ENCODE data around the gene PIM1.
A peak's percentile ranks its signal among the peaks of the same experiment; 100 is the strongest.

The PIM1 gene

GRCh38 chr6:37218511-37218910, 48.6 kb downstream of the PIM1 start:
- no peak for DNase-seq (ENCODE audit: extremely low read depth in 1 of 2, low read depth in 1 of 2)

- no peak for DNase-seq (ENCODE audit: extremely low read depth in 1 of 2, low read depth in 1 of 2)
Observed at GRCh38 chr6:37221585-37222124, 51.7 kb downstream of the PIM1 start.

- peak in 1 of 2 donors; percentile 73 for DNase-seq (ENCODE audit: extremely low read depth in 1 of 2, low read depth in 1 of 2)
Observed at GRCh38 chr6:37222125-37222967, 52.4 kb downstream of the PIM1 start.

DNA sequence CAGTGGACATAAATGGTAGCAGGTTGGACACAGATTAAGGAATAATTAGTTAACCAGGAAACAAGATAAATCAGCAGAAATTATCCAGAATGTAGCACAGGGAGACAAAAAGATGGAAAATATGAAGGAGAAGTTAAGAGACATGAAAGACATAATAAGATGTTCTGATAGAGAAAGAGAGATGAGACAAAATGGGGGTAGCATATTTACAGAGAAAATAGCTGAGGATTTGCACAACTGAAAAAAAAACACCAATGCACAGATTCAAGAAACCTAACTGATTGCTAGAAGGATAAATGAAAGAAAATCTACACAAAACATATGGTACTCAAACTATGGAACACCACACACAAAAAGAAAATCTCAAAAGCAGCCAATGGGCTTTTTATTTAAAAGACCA, 53.0 kb downstream of the PIM1 start:
- no peak for DNase-seq (ENCODE audit: extremely low read depth in 1 of 2, low read depth in 1 of 2)
